ENCODE results near the gene SFXN5. TPM values are rescaled to one million over a fixed set of nuclear protein-coding genes. Genes with fewer than 3 reads are reported as not detected.
"Not testable (repeated sequence)": the region's sequence is repeated elsewhere in the genome, so short reads cannot be mapped to it uniquely, and the experiment has no call there.

The SFXN5 gene
- 10 to 100 TPM; 16.6 to 18.1 TPM for total RNA-seq

GRCh38 chr2:73071360-73072128 is at the start of gene SFXN5:
SFXN5 (minus strand) TSS chr2:73071712; CDS start chr2:73071705, 7 bp downstream.
- peak within 1 kb of the TSS; percentile 87 to 92 for H3K27ac ChIP-seq
- H3K27me3 ChIP-seq (replicated peaks; ENCODE audit: insufficient read depth): no peaks in the 10 kb centered on the region
- ATAC-seq (ENCODE audit: insufficient number of reproducible peaks, low FRiP score, low read depth) (peak; percentile 94), DNase-seq (ENCODE audit: low spot score) (peak; percentile 93)
- H3K4me3 ChIP-seq: peak within 1 kb of the TSS; percentile 78
- TF ChIP-seq, protein P1, sequence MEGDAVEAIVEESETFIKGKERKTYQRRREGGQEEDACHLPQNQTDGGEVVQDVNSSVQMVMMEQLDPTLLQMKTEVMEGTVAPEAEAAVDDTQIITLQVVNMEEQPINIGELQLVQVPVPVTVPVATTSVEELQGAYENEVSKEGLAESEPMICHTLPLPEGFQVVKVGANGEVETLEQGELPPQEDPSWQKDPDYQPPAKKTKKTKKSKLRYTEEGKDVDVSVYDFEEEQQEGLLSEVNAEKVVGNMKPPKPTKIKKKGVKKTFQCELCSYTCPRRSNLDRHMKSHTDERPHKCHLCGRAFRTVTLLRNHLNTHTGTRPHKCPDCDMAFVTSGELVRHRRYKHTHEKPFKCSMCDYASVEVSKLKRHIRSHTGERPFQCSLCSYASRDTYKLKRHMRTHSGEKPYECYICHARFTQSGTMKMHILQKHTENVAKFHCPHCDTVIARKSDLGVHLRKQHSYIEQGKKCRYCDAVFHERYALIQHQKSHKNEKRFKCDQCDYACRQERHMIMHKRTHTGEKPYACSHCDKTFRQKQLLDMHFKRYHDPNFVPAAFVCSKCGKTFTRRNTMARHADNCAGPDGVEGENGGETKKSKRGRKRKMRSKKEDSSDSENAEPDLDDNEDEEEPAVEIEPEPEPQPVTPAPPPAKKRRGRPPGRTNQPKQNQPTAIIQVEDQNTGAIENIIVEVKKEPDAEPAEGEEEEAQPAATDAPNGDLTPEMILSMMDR (IDR thresholded peaks at IDR 0.05): peak; percentile 40
- H3K36me3 ChIP-seq: no peaks in the 10 kb centered on the region
- no peaks in the 10 kb centered on the region for H3K9me3 ChIP-seq
- peaks cover 16 to 28% of the 10 kb centered on the region in 2 donors for H3K4me1 ChIP-seq (ENCODE audit: control insufficient read depth in 1 of 2, low read depth in 2 of 2)

DNA sequence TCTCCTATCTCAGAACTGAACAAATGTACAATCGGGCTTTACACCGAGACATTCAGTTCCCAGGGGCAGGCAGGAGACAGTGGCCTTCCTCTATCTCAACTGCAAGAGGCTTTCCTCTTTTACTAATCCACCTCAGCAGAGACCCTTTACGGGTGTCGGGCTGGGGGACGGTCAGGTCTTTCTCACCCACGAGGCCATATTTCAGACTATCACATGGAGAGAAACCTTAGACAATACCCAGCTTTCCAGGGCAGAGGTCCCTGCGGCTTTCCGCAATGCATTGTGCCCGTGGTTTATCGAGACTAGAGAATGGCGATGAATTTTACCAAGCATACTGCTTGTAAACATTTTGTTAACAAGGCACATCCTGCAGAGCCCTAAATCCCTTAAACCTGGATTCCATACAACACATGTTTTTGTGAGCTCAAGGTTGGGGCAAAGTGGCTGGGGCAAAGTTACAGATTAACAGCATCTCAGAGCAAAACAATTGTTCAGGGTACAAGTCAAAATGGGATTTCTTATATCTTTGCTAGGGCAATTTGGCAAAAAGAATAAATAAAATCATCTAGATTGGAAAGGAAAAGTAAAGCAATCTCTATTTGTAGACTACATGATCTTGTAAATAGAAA is 48.2 kb upstream of the SFXN5 start:
- not testable (repeated sequence) for ATAC-seq (ENCODE audit: insufficient number of reproducible peaks, low FRiP score, low read depth); DNase-seq (ENCODE audit: low spot score); H3K4me3 ChIP-seq; H3K27me3 ChIP-seq (replicated peaks; ENCODE audit: insufficient read depth); H3K36me3 ChIP-seq; H3K9me3 ChIP-seq; H3K4me1 ChIP-seq (ENCODE audit: control insufficient read depth in 1 of 2, low read depth in 2 of 2); H3K27ac ChIP-seq

- Histone ChIP-seq H3K4me1 (ENCODE audit: control insufficient read depth in 1 of 2, low read depth in 2 of 2) (no peaks in the 10 kb centered on the region), H3K27ac (no peak overlapping the region), H3K27me3 (replicated peaks; ENCODE audit: insufficient read depth) (no peaks in the 10 kb centered on the region), H3K36me3 (no peaks in the 10 kb centered on the region), H3K9me3 (no peaks in the 10 kb centered on the region), H3K4me3 (no peak overlapping the region)
- TF ChIP-seq, protein P1 (IDR thresholded peaks at IDR 0.05): no peak
- DNase-seq (ENCODE audit: low spot score): no peak
- no peak for ATAC-seq (ENCODE audit: insufficient number of reproducible peaks, low FRiP score, low read depth)
These were observed 45.9 kb upstream of the SFXN5 start for GRCh38 chr2:73117441-73117840.

GRCh38 chr2:73116182-73116960 is 44.9 kb upstream of the SFXN5 start:
- Histone ChIP-seq H3K36me3 (no peaks in the 10 kb centered on the region), H3K4me3 (no peak overlapping the region), H3K9me3 (no peaks in the 10 kb centered on the region), H3K4me1 (ENCODE audit: control insufficient read depth in 1 of 2, low read depth in 2 of 2) (peaks cover 0 to 2% of the 10 kb centered on the region in 2 donors), H3K27ac (no peak overlapping the region), H3K27me3 (replicated peaks; ENCODE audit: insufficient read depth) (no peaks in the 10 kb centered on the region)
- DNase-seq (ENCODE audit: low spot score) (no peak), ATAC-seq (ENCODE audit: insufficient number of reproducible peaks, low FRiP score, low read depth) (no peak)
- TF ChIP-seq, protein P1 (IDR thresholded peaks at IDR 0.05): no peak

DNA sequence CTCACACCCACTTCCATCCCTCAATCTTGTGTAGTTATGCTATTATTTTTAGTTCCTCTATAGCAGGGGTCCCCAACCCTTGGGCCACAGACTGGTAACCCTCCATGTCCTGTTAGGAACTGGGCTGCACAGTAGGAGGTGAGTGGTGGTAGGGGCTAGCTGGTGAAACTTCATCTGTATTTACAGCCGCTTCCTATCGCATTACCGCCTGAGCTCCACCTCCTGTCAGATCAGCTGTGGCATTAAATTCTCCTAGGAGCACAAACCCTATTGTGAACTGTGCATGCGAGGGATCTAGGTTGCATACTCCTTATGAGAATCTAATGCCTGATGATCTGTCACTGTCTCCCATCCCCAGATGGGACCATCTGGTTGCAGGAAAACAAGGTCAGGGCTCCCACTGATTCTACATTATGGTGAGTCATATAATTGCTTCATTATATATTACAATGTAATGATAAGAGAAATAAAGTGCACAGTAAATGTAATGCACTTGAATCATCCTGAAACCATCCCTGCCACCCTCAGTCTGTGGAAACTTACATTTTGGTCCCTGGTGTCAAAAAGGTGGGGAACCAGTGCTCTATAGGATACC is 42.9 kb upstream of the SFXN5 start:
- DNase-seq (ENCODE audit: low spot score) (no peak), ATAC-seq (ENCODE audit: insufficient number of reproducible peaks, low FRiP score, low read depth) (no peak)
- TF ChIP-seq, protein P1 (IDR thresholded peaks at IDR 0.05): no peak
- Histone ChIP-seq H3K27ac (peak overlapping the region; percentile 96 to 98), H3K4me3 (no peak overlapping the region), H3K27me3 (replicated peaks; ENCODE audit: insufficient read depth) (no peaks in the 10 kb centered on the region), H3K36me3 (no peaks in the 10 kb centered on the region), H3K4me1 (ENCODE audit: control insufficient read depth in 1 of 2, low read depth in 2 of 2) (peaks cover 5 to 22% of the 10 kb centered on the region in 2 donors), H3K9me3 (no peaks in the 10 kb centered on the region)
